Endothelial cell of umbilical vein (primary cell): Measurements from ENCODE around the gene TCF7. TPM values are rescaled to one million over a fixed set of nuclear protein-coding genes. Genes with fewer than 3 reads are reported as not detected.

Experiments
- BruUV-seq: library from RNA; stranded (reverse); fragments of 400-500 nt; replicated peaks from 2 replicates; lab custom pipeline; 2021; lab: Mats Ljungman, UMichigan
- CTCF ChIA-PET: fragments of 300-600, 350-600 bp; sonication (Branson Sonifier 250); formaldehyde crosslinking; loops from one replicate; lab custom pipeline; 2021; ENCODE audit warnings: antibody characterized with exemption, inconsistent platforms; lab: Charles Lee
- POLR2A ChIA-PET: fragments of 300-600, 350-600 bp; sonication (Branson Sonifier 250); formaldehyde crosslinking; loops from one replicate; lab custom pipeline; 2021; ENCODE audit warnings: antibody characterized with exemption, inconsistent platforms; lab: Charles Lee
- DNase-seq: peaks from one replicate; pipeline ENCODE4 v3.0.0-alpha.2; 2011; ENCODE audit warnings: low read depth, low spot score
- FAIRE-seq: peaks from 2 replicates; lab custom pipeline; 2011; peaks lifted over from hg19 to GRCh38; lab: Jason Lieb, UNC
- H2AFZ ChIP-seq: 2 replicates; pipeline ENCODE4 v1.6.0; 2012; ENCODE audit warnings: low read depth, low read length, control low read depth, inconsistent platforms
- H3K27ac ChIP-seq: 2 replicates; pipeline ENCODE4 v1.5.1; 2011; ENCODE audit warnings: low read depth, mild to moderate bottlenecking, control low read depth, low read length, moderate library complexity; ENCODE audit not compliant: insufficient read depth
- H3K27me3 ChIP-seq, 2 experiments: 2 replicates each; pipeline versions ENCODE4 v1.6.0 to v1.6.1; 2011; ENCODE audit warnings: low read length in 2 of 2, mixed read lengths in 1 of 2; ENCODE audit not compliant: control insufficient read depth in 2 of 2, insufficient read depth in 2 of 2
- H3K36me3 ChIP-seq, 2 experiments: 2 replicates in 1 of 2; 3 replicates in 1 of 2; pipeline ENCODE4 v1.5.1; 2011; ENCODE audit warnings: low read length in 2 of 2, mild to moderate bottlenecking in 1 of 2, moderate library complexity in 1 of 2; ENCODE audit not compliant: control insufficient read depth in 2 of 2, insufficient read depth in 2 of 2; ENCODE audit errors: extremely low read depth in 1 of 2
- H3K4me1 ChIP-seq: 3 replicates; pipeline ENCODE4 v1.5.1; 2011; ENCODE audit warnings: mild to moderate bottlenecking, low read length; ENCODE audit not compliant: control insufficient read depth, insufficient read depth; ENCODE audit errors: extremely low read depth
- H3K4me2 ChIP-seq: 2 replicates; pipeline ENCODE4 v1.6.1; 2011; ENCODE audit warnings: low read length, control low read depth, mixed read lengths; ENCODE audit not compliant: insufficient read depth
- H3K4me3 ChIP-seq, 3 experiments: fragments of 200-600 bp in 1 of 3; sonication (generic), shearing (Covaris generic) in 1 of 3; replicated peaks in 1 of 3; 2 replicates each; pipeline ENCODE4 v1.5.1; 2011 to 2016; ENCODE audit warnings: control low read depth in 3 of 3, low read length in 3 of 3, mild to moderate bottlenecking in 2 of 3, inconsistent platforms in 1 of 3, low read depth in 1 of 3, moderate library complexity in 1 of 3; ENCODE audit not compliant: insufficient read depth in 1 of 3
- H3K79me2 ChIP-seq: 2 replicates; pipeline ENCODE4 v1.6.0; 2012; ENCODE audit warnings: low read length, inconsistent platforms; ENCODE audit not compliant: control insufficient read depth, insufficient read depth
- H3K9ac ChIP-seq: replicated peaks from 2 replicates; pipeline ENCODE3; 2011; ENCODE audit warnings: low read length, control low read depth; ENCODE audit not compliant: insufficient read depth; ENCODE audit errors: extremely low read depth
- H3K9me1 ChIP-seq: replicated peaks from 3 replicates; pipeline ENCODE4 v1.6.0; 2011; ENCODE audit warnings: mild to moderate bottlenecking, low read length; ENCODE audit not compliant: control insufficient read depth, insufficient read depth; ENCODE audit errors: extremely low read depth
- H3K9me3 ChIP-seq: replicated peaks from 2 replicates; pipeline ENCODE4 v1.5.1; 2012; ENCODE audit warnings: low read length, inconsistent platforms; ENCODE audit not compliant: control insufficient read depth, insufficient read depth
- H4K20me1 ChIP-seq: replicated peaks from 2 replicates; pipeline ENCODE3; 2011; ENCODE audit warnings: mild to moderate bottlenecking, low read length; ENCODE audit not compliant: control insufficient read depth, insufficient read depth; ENCODE audit errors: extremely low read depth
- CTCF ChIP-seq, 2 donors: IDR thresholded peaks; 1 replicate in 1 of 2; 2 replicates in 1 of 2; pipeline ENCODE4 v1.5.1; 2011; ENCODE audit warnings: low read length in 2 of 2, mild to moderate bottlenecking in 2 of 2, moderate library complexity in 2 of 2, control low read depth in 1 of 2, inconsistent platforms in 1 of 2, low read depth in 1 of 2; ENCODE audit not compliant: insufficient read depth in 1 of 2; ENCODE audit errors: extremely low read depth in 1 of 2
- EZH2 ChIP-seq: IDR thresholded peaks from 2 replicates; pipeline ENCODE4 v1.6.1; 2012; ENCODE audit warnings: borderline replicate concordance, low read depth, mild to moderate bottlenecking, moderate library complexity, low read length, inconsistent platforms; ENCODE audit not compliant: severe bottlenecking
- FOS ChIP-seq: IDR thresholded peaks from 2 replicates; pipeline ENCODE4 v1.6.1; 2011; ENCODE audit warnings: mild to moderate bottlenecking, low read length, moderate library complexity, borderline replicate concordance; ENCODE audit not compliant: insufficient read depth
- GATA2 ChIP-seq: IDR thresholded peaks from 2 replicates; pipeline ENCODE4 v1.7.0; 2011; ENCODE audit warnings: low read depth, mild to moderate bottlenecking, moderate library complexity, mixed read lengths, low read length; ENCODE audit not compliant: insufficient read length, insufficient read depth
- JUN ChIP-seq: IDR thresholded peaks from 2 replicates; pipeline ENCODE4 v1.6.1; 2011; ENCODE audit warnings: borderline replicate concordance, low read depth; ENCODE audit not compliant: insufficient read length, insufficient read depth
- MAX ChIP-seq: IDR thresholded peaks from 2 replicates; pipeline ENCODE4 v1.6.1; 2011; ENCODE audit not compliant: insufficient read depth, insufficient read length
- MYC ChIP-seq: IDR thresholded peaks from one replicate; pipeline ENCODE4 v1.6.1; 2011; ENCODE audit warnings: mild to moderate bottlenecking, low read depth, low read length
- POLR2A ChIP-seq: IDR thresholded peaks from 2 replicates; pipeline ENCODE4 v1.6.1; 2012; ENCODE audit warnings: low read depth, mild to moderate bottlenecking, control low read depth, low read length
- POLR2AphosphoS5 ChIP-seq: IDR thresholded peaks from 2 replicates; pipeline ENCODE4 v1.6.1; 2012; ENCODE audit warnings: low read depth, mild to moderate bottlenecking, control low read depth, low read length, moderate library complexity; ENCODE audit not compliant: insufficient read depth
- dilution Hi-C: fragments of 300-500 bp; cut with MboI; formaldehyde crosslinking; loops from one replicate; pipeline ENCODE4 v1.15.0; 2019; ENCODE audit warnings: low sequenced_read_pairs; ENCODE audit not compliant: extremely low pct_ligation_motif_present
- intact Hi-C: fragments of 100-400 bp; cut with micrococcal nuclease; formaldehyde crosslinking; loops from one replicate; pipeline ENCODE4 v1.10.0; 2022
- polyA plus RNA-seq, 4 experiments: library from polyadenylated mRNA; depleted of rRNA in 3 of 4; stranded (reverse) in 3 of 4; unstranded in 1 of 4; fragments of >200 nt; gene quantifications; 2 replicates each; pipeline versions ENCODE4 v1.2.1 to v1.2.3, GENCODE V29; 2011 to 2012; ENCODE audit warnings: missing spikeins in 1 of 4
- total RNA-seq: library from RNA; stranded (reverse); gene quantifications from 2 replicates; pipeline ENCODE4 v1.2.3, GENCODE V29; 2021

Gene TCF7
- total and polyA plus RNA-seq, 2 donors (not counting 3 experiments of a cell fraction or from before 2014, with no cell fraction given), result 1.8 to 2.5 TPM

- POLR2A ChIA-PET, result no interaction called here
- FAIRE-seq, result no peak
- Histone ChIP-seq H3K9me3 (no peaks in the 10 kb centered on the region), H2AFZ (no peak overlapping the region), H3K79me2 (no peaks in the 10 kb centered on the region), H3K9ac (no peak overlapping the region), H4K20me1 (no peaks in the 10 kb centered on the region), H3K4me1 (no peaks in the 10 kb centered on the region), H3K4me2 (no peak overlapping the region), H3K4me3 (no peak overlapping the region), H3K36me3 (peaks cover 0 to 7% of the 10 kb centered on the region in 2 experiments), H3K27ac (no peak overlapping the region), H3K27me3 (no peaks in the 10 kb centered on the region), H3K9me1 (no peaks in the 10 kb centered on the region)
- dilution Hi-C loops, result no loop called here
- no peak for DNase-seq
- intact Hi-C loops, result no loop called here
- TF ChIP-seq CTCF (IDR thresholded peaks at IDR 0.05; ENCODE audit: extremely low read depth in 1 of 2, insufficient read depth in 1 of 2, low read depth in 1 of 2, low read length in 2 of 2) (no peak), FOS (no peak), EZH2 (no peak), JUN (no peak), GATA2 (no peak), MYC (no peak), POLR2AphosphoS5 (no peak), MAX (no peak), POLR2A (no peak)
- CTCF ChIA-PET, result interaction anchor here (15.2 kb wide), 1 partner anchor 92 kb away, joined by 517 read pairs; no protein-coding TSS in a partner anchor
- BruUV-seq, result no TSS peak
Observed at GRCh38 chr5:134133995-134134541, 19.6 kb downstream of the TCF7 start.
